Thymus (tissue), 11 donors: Measurements from ENCODE around the gene VIT. TPM values are rescaled to one million over a fixed set of nuclear protein-coding genes. Genes with fewer than 3 reads are reported as not detected.

Source experiments
- DNase-seq, 9 donors: peaks; one replicate each; pipeline ENCODE4 v3.0.0-alpha.2; 2013; ENCODE audit warnings: low spot score in 9 of 9, low read depth in 6 of 9, missing footprints in 1 of 9
- H3K27ac ChIP-seq, 2 donors: one replicate each; pipeline ENCODE4 v1.5.1; 2013; ENCODE audit warnings: control low read depth in 1 of 2, low read depth in 1 of 2, low read length in 1 of 2, mild to moderate bottlenecking in 1 of 2, moderate library complexity in 1 of 2
- H3K27me3 ChIP-seq, 2 donors: one replicate each; pipeline ENCODE4 v1.5.1; 2013; ENCODE audit warnings: low read length in 1 of 2; ENCODE audit not compliant: control insufficient read depth in 2 of 2, insufficient read depth in 1 of 2
- H3K36me3 ChIP-seq, 2 donors: one replicate each; pipeline ENCODE4 v1.5.1; 2013; ENCODE audit warnings: low read length in 1 of 2, mild to moderate bottlenecking in 1 of 2, moderate library complexity in 1 of 2; ENCODE audit not compliant: control insufficient read depth in 2 of 2, insufficient read depth in 2 of 2
- H3K4me1 ChIP-seq, 2 donors: one replicate each; pipeline ENCODE4 v1.5.1; 2013; ENCODE audit warnings: low read length in 2 of 2; ENCODE audit not compliant: control insufficient read depth in 2 of 2, insufficient read depth in 2 of 2
- H3K4me3 ChIP-seq, 2 donors: one replicate each; pipeline ENCODE4 v1.5.1; 2013; ENCODE audit warnings: low read length in 2 of 2, control low read depth in 1 of 2, mild to moderate bottlenecking in 1 of 2
- H3K9me3 ChIP-seq, 2 donors: one replicate each; pipeline ENCODE4 v1.5.1; 2013; ENCODE audit warnings: low read length in 1 of 2, mild to moderate bottlenecking in 1 of 2; ENCODE audit not compliant: control insufficient read depth in 2 of 2, insufficient read depth in 1 of 2
- WGBS: extraction: QIAGEN DNeasy Blood & Tissue Kit; methylation state at CpG from one replicate; pipeline ENCODE4 v1.1.7; 2013; 5-methylcytosine and 5-hydroxymethylcytosine counted together
- polyA plus RNA-seq: library from polyadenylated mRNA; stranded (reverse); fragments of 200-250 nt; gene quantifications from one replicate; pipeline ENCODE4 v1.2.3, GENCODE V29; 2013
- total RNA-seq: library from RNA; stranded (reverse); fragments of 120-200 nt; gene quantifications from one replicate; pipeline ENCODE4 v1.2.4, GENCODE V29; 2013
- donor health status: healthy.

VIT gene
- total and polyA plus RNA-seq, 2 donors: 0.19 to 2.2 TPM

- no peaks in the 10 kb centered on the region for H3K36me3 ChIP-seq
- no peaks in the 10 kb centered on the region for H3K4me1 ChIP-seq
- no peaks in the 10 kb centered on the region for H3K9me3 ChIP-seq
- 89% methylated on average over 9 of the region's 9 CpGs for WGBS
- H3K4me3 ChIP-seq: no peak overlapping the region
- no peaks in the 10 kb centered on the region for H3K27me3 ChIP-seq
- no peak overlapping the region for H3K27ac ChIP-seq
- no peak for DNase-seq
Measured at GRCh38 chr2:36762764-36763490, 66.4 kb downstream of the VIT start.

- Histone ChIP-seq H3K4me3 (no peak overlapping the region), H3K27ac (no peak overlapping the region), H3K36me3 (no peaks in the 10 kb centered on the region), H3K4me1 (no peaks in the 10 kb centered on the region), H3K9me3 (no peaks in the 10 kb centered on the region), H3K27me3 (no peaks in the 10 kb centered on the region)
- WGBS: 94% methylated on average over 2 of the region's 2 CpGs
- no peak for DNase-seq
Measured at GRCh38 chr2:36769106-36769505, 72.6 kb downstream of the VIT start.

GRCh38 chr2:36770542-36771287 is 74.2 kb downstream of the VIT start:
- 76% methylated on average over 11 of the region's 11 CpGs for WGBS
- Histone ChIP-seq H3K27ac (no peak overlapping the region), H3K4me1 (no peaks in the 10 kb centered on the region), H3K27me3 (no peaks in the 10 kb centered on the region), H3K9me3 (no peaks in the 10 kb centered on the region), H3K36me3 (no peaks in the 10 kb centered on the region), H3K4me3 (no peak overlapping the region)
- DNase-seq: peak in 4 of 9 donors; percentile 33 to 53 (median 38)

- Histone ChIP-seq H3K9me3 (no peaks in the 10 kb centered on the region), H3K36me3 (no peaks in the 10 kb centered on the region), H3K4me3 (no peak overlapping the region), H3K27ac (no peak overlapping the region), H3K4me1 (no peaks in the 10 kb centered on the region), H3K27me3 (no peaks in the 10 kb centered on the region)
- 91% methylated on average over 3 of the region's 3 CpGs for WGBS
- no peak for DNase-seq
Measured at GRCh38 chr2:36771671-36772070, 75.2 kb downstream of the VIT start.

GRCh38 chr2:36773947-36774346 is 77.4 kb downstream of the VIT start:
- Histone ChIP-seq H3K27me3 (no peaks in the 10 kb centered on the region), H3K9me3 (no peaks in the 10 kb centered on the region), H3K36me3 (no peaks in the 10 kb centered on the region), H3K4me1 (no peaks in the 10 kb centered on the region), H3K27ac (no peak overlapping the region), H3K4me3 (no peak overlapping the region)
- DNase-seq: no peak
- 95% methylated on average over 7 of the region's 7 CpGs for WGBS

- H3K36me3 ChIP-seq: no peaks in the 10 kb centered on the region
- WGBS: 86% methylated on average over 3 of the region's 3 CpGs
- DNase-seq: no peak
Measured at GRCh38 chr2:36775261-36775660, 78.8 kb downstream of the VIT start.

GRCh38 chr2:36775806-36776205 is 79.3 kb downstream of the VIT start:
- Histone ChIP-seq H3K4me3 (no peak overlapping the region), H3K4me1 (no peaks in the 10 kb centered on the region), H3K9me3 (no peaks in the 10 kb centered on the region), H3K27ac (no peak overlapping the region), H3K36me3 (no peaks in the 10 kb centered on the region), H3K27me3 (no peaks in the 10 kb centered on the region)
- 97% methylated on average over 4 of the region's 4 CpGs for WGBS
- DNase-seq: no peak

More at GRCh38 chr2:36775261-36775660, 78.8 kb downstream of the VIT start:
- Histone ChIP-seq H3K4me1 (no peaks in the 10 kb centered on the region), H3K9me3 (no peaks in the 10 kb centered on the region), H3K4me3 (no peak overlapping the region), H3K27me3 (no peaks in the 10 kb centered on the region), H3K27ac (no peak overlapping the region)

GRCh38 chr2:36777272-36777671 is 80.8 kb downstream of the VIT start:
- no peaks in the 10 kb centered on the region for H3K4me1 ChIP-seq
- no peak overlapping the region for H3K27ac ChIP-seq
- 82% methylated on average over 2 of the region's 2 CpGs for WGBS
- no peak for DNase-seq
- H3K4me3 ChIP-seq: no peak overlapping the region
- H3K9me3 ChIP-seq: no peaks in the 10 kb centered on the region
- no peaks in the 10 kb centered on the region for H3K36me3 ChIP-seq
- H3K27me3 ChIP-seq: no peaks in the 10 kb centered on the region

- no peak for DNase-seq
- H3K36me3 ChIP-seq: no peaks in the 10 kb centered on the region
- H3K9me3 ChIP-seq: no peaks in the 10 kb centered on the region
- 83% methylated on average over 5 of the region's 5 CpGs for WGBS
- H3K4me1 ChIP-seq: no peaks in the 10 kb centered on the region
- no peak overlapping the region for H3K4me3 ChIP-seq
- H3K27ac ChIP-seq: no peak overlapping the region
- no peaks in the 10 kb centered on the region for H3K27me3 ChIP-seq
Measured at GRCh38 chr2:36777788-36778187, 81.3 kb downstream of the VIT start.
